Upper lobe of left lung (tissue), 4 donors: ENCODE data around the gene FCER2.

ENCODE experiments used
- POLR2A ChIP-seq, 4 donors: fragments of 450-650 bp; IDR thresholded peaks; one replicate each; pipeline ENCODE4 v1.5.1; 2016 to 2017; ENCODE audit warnings: antibody characterized with exemption in 4 of 4, mild to moderate bottlenecking in 2 of 4
- POLR2AphosphoS5 ChIP-seq, 2 donors: sonication (generic); formaldehyde crosslinking; IDR thresholded peaks; one replicate each; pipeline ENCODE4 v1.5.1; 2017; ENCODE audit warnings: antibody characterized with exemption in 2 of 2
- TF ChIP-seq, protein P1 (sequence below), 6 experiments: fragments of 450-650 bp in 4 of 6; fragments of 200-600 bp in 2 of 6; sonication (generic) in 2 of 6; IDR thresholded peaks; one replicate each; pipeline ENCODE4 v1.5.1; 2016 to 2019; ENCODE audit warnings: antibody characterized with exemption in 6 of 6

DNA sequence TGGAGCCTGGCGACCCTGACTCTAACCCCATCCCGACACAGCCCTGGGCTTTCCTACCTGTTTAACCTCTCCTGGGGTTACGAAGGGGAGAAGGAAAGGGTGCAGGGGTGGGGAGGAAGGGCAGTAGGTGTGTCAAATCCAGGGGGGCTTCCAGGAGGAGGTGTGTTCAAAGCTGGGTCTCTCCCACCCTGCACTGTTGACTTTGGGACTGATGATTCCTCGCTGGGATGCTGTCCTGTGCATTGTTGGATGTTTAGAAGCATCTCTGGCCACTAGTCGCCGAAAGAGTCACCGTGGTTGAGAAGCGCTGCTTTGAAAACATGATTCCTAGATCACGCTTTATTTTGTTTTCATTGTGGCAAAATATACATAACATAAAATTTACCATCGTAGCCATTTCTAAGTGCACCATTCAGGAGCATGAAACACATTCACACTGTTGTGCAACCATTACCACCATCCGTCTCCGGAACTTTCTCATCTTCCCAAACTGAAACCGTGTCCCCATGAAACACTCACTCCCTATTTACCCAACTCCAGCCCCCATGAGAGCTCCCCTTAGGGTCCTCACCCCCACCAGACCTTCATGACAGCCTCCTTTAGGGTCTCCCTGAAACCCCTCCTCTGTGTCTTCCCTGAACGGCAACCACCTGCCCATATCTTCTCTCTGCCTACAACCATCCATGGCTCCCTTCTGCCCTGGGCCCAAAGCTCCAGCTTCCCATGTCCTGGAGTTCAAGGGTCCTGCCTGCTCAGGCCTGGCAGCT, 4.4 kb upstream of the FCER2 start:
- TF ChIP-seq, protein P1, sequence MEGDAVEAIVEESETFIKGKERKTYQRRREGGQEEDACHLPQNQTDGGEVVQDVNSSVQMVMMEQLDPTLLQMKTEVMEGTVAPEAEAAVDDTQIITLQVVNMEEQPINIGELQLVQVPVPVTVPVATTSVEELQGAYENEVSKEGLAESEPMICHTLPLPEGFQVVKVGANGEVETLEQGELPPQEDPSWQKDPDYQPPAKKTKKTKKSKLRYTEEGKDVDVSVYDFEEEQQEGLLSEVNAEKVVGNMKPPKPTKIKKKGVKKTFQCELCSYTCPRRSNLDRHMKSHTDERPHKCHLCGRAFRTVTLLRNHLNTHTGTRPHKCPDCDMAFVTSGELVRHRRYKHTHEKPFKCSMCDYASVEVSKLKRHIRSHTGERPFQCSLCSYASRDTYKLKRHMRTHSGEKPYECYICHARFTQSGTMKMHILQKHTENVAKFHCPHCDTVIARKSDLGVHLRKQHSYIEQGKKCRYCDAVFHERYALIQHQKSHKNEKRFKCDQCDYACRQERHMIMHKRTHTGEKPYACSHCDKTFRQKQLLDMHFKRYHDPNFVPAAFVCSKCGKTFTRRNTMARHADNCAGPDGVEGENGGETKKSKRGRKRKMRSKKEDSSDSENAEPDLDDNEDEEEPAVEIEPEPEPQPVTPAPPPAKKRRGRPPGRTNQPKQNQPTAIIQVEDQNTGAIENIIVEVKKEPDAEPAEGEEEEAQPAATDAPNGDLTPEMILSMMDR (IDR thresholded peaks at IDR 0.05), result no peak
- TF ChIP-seq POLR2AphosphoS5 (IDR thresholded peaks at IDR 0.05) (no peak), POLR2A (IDR thresholded peaks at IDR 0.05) (no peak)
